GM12891 (cell line): Measurements from ENCODE around the gene ZNF558.
"Not testable (repeated sequence)": the region's sequence is repeated elsewhere in the genome, so short reads cannot be mapped to it uniquely, and the experiment has no call there.

Source experiments
- DNase-seq: peaks from one replicate; pipeline ENCODE4 v3.0.0; 2011; ENCODE audit warnings: low spot score; ENCODE audit not compliant: insufficient read length
- FAIRE-seq: peaks from 2 replicates; lab custom pipeline; 2011; peaks lifted over from hg19 to GRCh38; lab: Jason Lieb, UNC
- PAX5 ChIP-seq: IDR thresholded peaks from 2 replicates; pipeline ENCODE4 v1.6.1; 2011; ENCODE audit warnings: low read length, moderate library complexity, mild to moderate bottlenecking; ENCODE audit not compliant: insufficient read depth, severe bottlenecking
- POLR2A ChIP-seq: IDR thresholded peaks from 2 replicates; pipeline ENCODE4 v1.6.1; 2011; ENCODE audit warnings: low read depth, low read length, control low read depth
- POLR2AphosphoS5 ChIP-seq: IDR thresholded peaks from 2 replicates; pipeline ENCODE4 v1.6.1; 2011; ENCODE audit warnings: low read depth, low read length, control low read depth
- POU2F2 ChIP-seq: IDR thresholded peaks from 2 replicates; pipeline ENCODE4 v1.6.1; 2011; ENCODE audit warnings: low read depth, mild to moderate bottlenecking, control low read depth, low read length, moderate library complexity
- SPI1 ChIP-seq: IDR thresholded peaks from 2 replicates; pipeline ENCODE4 v1.6.1; 2011; ENCODE audit warnings: low read depth, low read length, control low read depth
- TAF1 ChIP-seq: IDR thresholded peaks from 2 replicates; pipeline ENCODE4 v1.6.1; 2011; ENCODE audit warnings: low read depth, low read length, control low read depth

The ZNF558 gene

DNA sequence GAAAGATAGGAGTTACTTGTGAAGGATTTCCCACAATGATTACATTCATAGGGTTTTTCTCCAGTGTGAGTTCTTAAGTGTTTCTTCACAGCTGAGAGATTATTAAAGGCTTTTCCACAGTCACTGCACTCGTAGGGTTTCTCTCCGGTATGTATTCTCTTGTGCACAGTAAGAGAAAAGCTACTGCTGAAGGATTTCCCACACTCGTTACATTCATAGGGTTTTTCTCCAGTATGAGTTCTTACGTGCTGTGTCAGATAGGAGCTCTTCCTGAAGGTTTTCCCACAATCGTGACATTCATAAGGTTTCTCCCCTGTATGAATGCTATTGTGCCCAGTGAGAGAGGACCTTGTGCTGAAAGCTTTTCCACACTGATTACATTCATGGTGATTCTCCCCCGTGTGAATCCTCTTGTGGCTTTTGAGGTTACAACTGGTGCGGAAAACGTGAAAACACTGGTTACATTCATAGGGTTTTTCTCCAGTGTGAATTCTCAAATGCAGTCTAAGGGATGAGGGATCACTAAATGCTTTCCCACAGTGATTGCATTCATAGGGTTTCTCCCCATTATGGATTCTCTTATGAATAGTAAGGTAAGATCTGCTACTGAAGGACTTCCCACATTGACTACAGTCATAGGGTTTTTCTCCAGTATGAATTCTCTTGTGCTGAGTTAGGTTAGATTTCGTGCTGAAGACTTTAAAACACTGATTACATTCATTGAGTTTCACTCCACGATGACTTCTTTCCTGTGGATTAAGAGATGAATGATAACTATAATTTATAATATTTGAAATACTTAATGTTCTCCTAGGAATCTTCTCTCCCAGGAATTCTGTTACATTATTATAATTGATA lies 20.6 kb downstream of the ZNF558 start:
- no peak for DNase-seq

DNA sequence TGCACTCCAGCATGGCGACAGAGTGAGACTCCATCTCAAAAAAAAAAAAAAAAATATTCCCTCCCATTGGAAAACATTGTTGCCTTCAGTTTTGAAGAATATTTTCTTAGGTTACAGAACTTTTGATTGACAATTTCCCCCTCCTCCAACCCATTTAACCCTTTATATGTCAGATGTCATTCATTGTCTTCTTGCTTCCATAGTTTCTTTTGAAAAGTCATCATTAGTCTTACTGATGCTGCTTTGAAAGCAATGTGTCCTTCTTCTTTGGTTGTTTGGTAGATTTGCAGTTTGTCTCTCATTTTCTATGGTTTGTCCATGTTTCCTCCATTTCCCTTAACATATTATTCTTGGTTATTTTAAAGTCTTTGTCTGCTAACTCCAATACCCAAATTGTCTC lies 25.4 kb downstream of the ZNF558 start:
- DNase-seq (no peak), FAIRE-seq (no peak)
- TF ChIP-seq POLR2A (no peak), SPI1 (no peak), PAX5 (no peak), POU2F2 (no peak), TAF1 (no peak), POLR2AphosphoS5 (no peak)

More for the DNA sequence above, 20.6 kb downstream of the ZNF558 start:
- TF ChIP-seq TAF1 (no peak), POLR2AphosphoS5 (no peak), PAX5 (no peak), SPI1 (no peak)
- FAIRE-seq: no peak

DNA sequence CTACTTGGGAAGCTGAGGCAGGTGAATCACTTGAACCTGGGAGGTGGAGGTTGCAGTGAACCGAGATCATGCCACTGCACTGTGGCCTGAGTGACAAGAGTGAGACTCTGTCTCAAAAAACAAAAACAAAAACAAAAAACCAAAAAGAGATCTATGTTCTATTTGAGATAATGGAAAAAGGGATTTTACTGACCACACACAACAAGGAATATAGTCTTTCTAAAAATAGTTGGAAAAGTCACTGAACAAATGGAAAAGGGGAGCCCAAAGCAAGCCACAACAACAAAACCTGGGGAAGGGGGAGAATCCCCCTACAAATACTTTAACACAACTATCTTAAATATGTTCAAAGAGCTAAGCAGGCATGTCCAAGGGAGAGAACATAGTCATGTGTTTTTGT lies 37.3 kb downstream of the ZNF558 start:
- TF ChIP-seq TAF1: no peak
- FAIRE-seq: no peak

DNA sequence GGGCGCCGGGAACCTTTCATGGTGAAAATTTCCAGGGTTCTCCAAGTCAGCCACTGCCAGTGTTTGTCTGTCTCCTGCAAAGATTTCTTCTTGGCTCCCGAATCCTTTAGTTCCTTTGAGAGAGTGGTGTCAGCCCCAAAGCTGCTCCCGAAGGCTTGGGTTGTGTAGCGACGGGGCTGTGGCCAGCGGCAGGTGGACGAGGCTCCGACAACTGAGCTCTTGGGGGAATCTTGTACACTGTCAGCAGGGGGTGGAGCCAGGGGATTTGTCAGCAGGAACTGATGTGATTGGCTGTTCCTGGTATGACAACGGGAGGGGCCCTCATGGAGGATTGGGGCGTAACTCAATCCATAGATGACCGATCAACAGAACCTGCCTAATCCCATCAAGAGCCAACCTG lies 58.5 kb downstream of the ZNF558 start:
- not testable (repeated sequence) for DNase-seq, FAIRE-seq

More for the DNA sequence above, 37.3 kb downstream of the ZNF558 start:
- no peak for DNase-seq

DNA sequence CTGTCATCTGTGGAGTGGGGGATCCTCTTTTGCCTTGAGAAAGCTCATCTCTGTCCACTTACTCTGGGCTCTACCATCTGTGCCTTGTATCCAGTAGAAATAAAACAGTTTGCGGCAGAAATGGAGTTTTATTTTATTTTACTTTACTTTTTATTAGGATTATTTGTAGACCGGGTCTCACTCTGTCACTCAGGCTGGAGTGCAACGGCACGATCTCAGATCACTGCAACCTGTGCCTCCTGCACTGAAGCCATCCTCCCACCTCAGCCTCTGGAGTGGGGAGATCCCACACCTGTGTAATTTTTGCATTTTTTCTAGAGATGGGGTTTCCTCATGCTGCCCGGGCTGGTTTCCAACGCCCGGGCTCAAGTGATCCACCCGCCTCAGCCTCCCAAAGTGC lies 62.8 kb downstream of the ZNF558 start:
- FAIRE-seq, DNase-seq: not testable (repeated sequence)

DNA sequence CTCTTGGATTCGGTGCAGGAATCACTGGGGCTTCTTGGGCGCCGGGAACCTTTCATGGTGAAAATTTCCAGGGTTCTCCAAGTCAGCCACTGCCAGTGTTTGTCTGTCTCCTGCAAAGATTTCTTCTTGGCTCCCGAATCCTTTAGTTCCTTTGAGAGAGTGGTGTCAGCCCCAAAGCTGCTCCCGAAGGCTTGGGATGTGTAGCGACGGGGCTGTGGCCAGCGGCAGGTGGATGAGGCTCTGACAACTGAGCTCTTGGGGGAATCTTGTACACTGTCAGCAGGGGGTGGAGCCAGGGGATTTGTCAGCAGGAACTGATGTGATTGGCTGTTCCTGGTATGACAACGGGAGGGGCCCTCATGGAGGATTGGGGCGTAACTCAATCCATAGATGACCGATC lies 64.8 kb downstream of the ZNF558 start:
- not testable (repeated sequence) for FAIRE-seq, DNase-seq
